OCI-LY3 (cell line): ENCODE measurements around the gene HMX1.

Experiments used
- H2AFZ ChIP-seq: fragments of 200-600, 300-600 bp; shearing (Covaris generic); 2 replicates; pipeline ENCODE4 v1.6.0; 2014; ENCODE audit warnings: antibody characterized with exemption, low read depth, low read length
- H3K27ac ChIP-seq: fragments of 200-600, 300-600 bp; sonication (generic); 2 replicates; pipeline ENCODE4 v1.5.1; 2014; ENCODE audit warnings: mild to moderate bottlenecking, low read length, moderate library complexity, mixed read lengths
- H3K27me3 ChIP-seq: fragments of 200-600, 300-600 bp; sonication (generic); 2 replicates; pipeline ENCODE4 v1.6.1; 2014; ENCODE audit warnings: low read depth, low read length, mixed read lengths
- H3K36me3 ChIP-seq: fragments of 200-600, 300-600 bp; sonication (generic); replicated peaks from 2 replicates; pipeline ENCODE3; 2014; ENCODE audit warnings: low read depth, low read length, mixed read lengths
- H3K4me1 ChIP-seq: fragments of 300-600, 200-600 bp; sonication (generic); 2 replicates; pipeline ENCODE4 v1.6.1; 2014; ENCODE audit warnings: low read length, mixed read lengths
- H3K4me2 ChIP-seq: fragments of 200-600, 300-600 bp; sonication (generic); 2 replicates; pipeline ENCODE4 v1.6.1; 2014; ENCODE audit warnings: low read length, mixed read lengths
- H3K4me3 ChIP-seq: fragments of 300-600, 200-600 bp; sonication (generic); 2 replicates; pipeline ENCODE4 v1.5.1; 2014; ENCODE audit warnings: antibody characterized with exemption, mild to moderate bottlenecking, low read length, moderate library complexity
- H3K79me2 ChIP-seq: fragments of 300-600, 200-600 bp; shearing (Covaris generic); 2 replicates; pipeline ENCODE4 v1.6.1; 2014; ENCODE audit warnings: mild to moderate bottlenecking, low read length, mixed read lengths
- H3K9ac ChIP-seq: fragments of 300-600, 200-600 bp; shearing (Covaris generic); 2 replicates; pipeline ENCODE4 v1.6.0; 2014; ENCODE audit warnings: mild to moderate bottlenecking, low read length, moderate library complexity
- H3K9me3 ChIP-seq: fragments of 200-600, 300-600 bp; shearing (Covaris generic); 2 replicates; pipeline ENCODE4 v1.6.1; 2014; ENCODE audit warnings: low read length, mixed read lengths; ENCODE audit not compliant: insufficient read depth
- H4K20me1 ChIP-seq: fragments of 200-600, 300-600 bp; sonication (generic); 2 replicates; pipeline ENCODE4 v1.6.1; 2016; ENCODE audit warnings: low read length, mixed read lengths; ENCODE audit not compliant: insufficient read depth
- CTCF ChIP-seq: fragments of 200-600, 300-600 bp; sonication (generic); IDR thresholded peaks from 2 replicates; pipeline ENCODE4 v1.5.1; 2014; ENCODE audit warnings: antibody characterized with exemption, low read length, low read depth
- EZH2phosphoT487 ChIP-seq: fragments of 200-600 bp; shearing (Covaris generic); IDR thresholded peaks from 2 replicates; pipeline ENCODE4 v1.6.1; 2018; ENCODE audit warnings: antibody characterized with exemption, mixed run types, low read depth

Gene HMX1

GRCh38 chr4:8838296-8838960 lies 33.2 kb downstream of the HMX1 start:
- Histone ChIP-seq H3K27me3 (no peaks in the 10 kb centered on the region), H3K79me2 (no peaks in the 10 kb centered on the region), H3K27ac (no peak overlapping the region), H3K4me1 (peaks cover 19% of the 10 kb centered on the region), H3K9me3 (no peaks in the 10 kb centered on the region), H4K20me1 (no peaks in the 10 kb centered on the region), H2AFZ (no peak overlapping the region), H3K4me2 (no peak overlapping the region), H3K36me3 (no peaks in the 10 kb centered on the region), H3K4me3 (no peak overlapping the region), H3K9ac (no peak overlapping the region)
- no peak for TF ChIP-seq CTCF
- TF ChIP-seq EZH2phosphoT487, result no peak

- Histone ChIP-seq H3K79me2 (no peaks in the 10 kb centered on the region), H3K4me1 (peaks cover 19% of the 10 kb centered on the region), H3K4me2 (no peak overlapping the region), H3K9ac (no peak overlapping the region), H3K36me3 (no peaks in the 10 kb centered on the region), H4K20me1 (no peaks in the 10 kb centered on the region), H2AFZ (no peak overlapping the region), H3K4me3 (no peak overlapping the region), H3K27me3 (no peaks in the 10 kb centered on the region), H3K9me3 (no peaks in the 10 kb centered on the region), H3K27ac (no peak overlapping the region)
- TF ChIP-seq EZH2phosphoT487, result no peak
- no peak for TF ChIP-seq CTCF
Observed at GRCh38 chr4:8837181-8837841, 34.3 kb downstream of the HMX1 start.

GRCh38 chr4:8836664-8837171 lies 34.9 kb downstream of the HMX1 start:
- no peak for TF ChIP-seq EZH2phosphoT487
- TF ChIP-seq CTCF, result no peak
- no peaks in the 10 kb centered on the region for H4K20me1 ChIP-seq
- no peaks in the 10 kb centered on the region for H3K36me3 ChIP-seq
- H3K4me3 ChIP-seq, result no peak overlapping the region
- no peak overlapping the region for H2AFZ ChIP-seq
- H3K4me1 ChIP-seq, result peaks cover 19% of the 10 kb centered on the region
- no peaks in the 10 kb centered on the region for H3K27me3 ChIP-seq
- no peak overlapping the region for H3K4me2 ChIP-seq
- H3K9me3 ChIP-seq, result no peaks in the 10 kb centered on the region
- no peaks in the 10 kb centered on the region for H3K79me2 ChIP-seq
- no peak overlapping the region for H3K9ac ChIP-seq
- H3K27ac ChIP-seq, result no peak overlapping the region

GRCh38 chr4:8835521-8836365 lies 35.9 kb downstream of the HMX1 start:
- Histone ChIP-seq H3K4me2 (peak overlapping the region; percentile 66; the same call in 1 of the 2 replicates), H3K4me1 (peaks cover 19% of the 10 kb centered on the region), H3K9ac (no peak overlapping the region), H3K27ac (no peak overlapping the region), H4K20me1 (no peaks in the 10 kb centered on the region), H3K4me3 (no peak overlapping the region), H3K79me2 (no peaks in the 10 kb centered on the region), H3K36me3 (no peaks in the 10 kb centered on the region), H3K27me3 (no peaks in the 10 kb centered on the region), H2AFZ (no peak overlapping the region), H3K9me3 (no peaks in the 10 kb centered on the region)
- TF ChIP-seq CTCF (no peak), EZH2phosphoT487 (no peak)
